ENCODE measurements around the gene FARP1. TPM values are rescaled to one million over a fixed set of nuclear protein-coding genes. Genes with fewer than 3 reads are reported as not detected.

The FARP1 gene
- total RNA-seq, 1 donor from 2014 or later: 14.7 TPM

DNA sequence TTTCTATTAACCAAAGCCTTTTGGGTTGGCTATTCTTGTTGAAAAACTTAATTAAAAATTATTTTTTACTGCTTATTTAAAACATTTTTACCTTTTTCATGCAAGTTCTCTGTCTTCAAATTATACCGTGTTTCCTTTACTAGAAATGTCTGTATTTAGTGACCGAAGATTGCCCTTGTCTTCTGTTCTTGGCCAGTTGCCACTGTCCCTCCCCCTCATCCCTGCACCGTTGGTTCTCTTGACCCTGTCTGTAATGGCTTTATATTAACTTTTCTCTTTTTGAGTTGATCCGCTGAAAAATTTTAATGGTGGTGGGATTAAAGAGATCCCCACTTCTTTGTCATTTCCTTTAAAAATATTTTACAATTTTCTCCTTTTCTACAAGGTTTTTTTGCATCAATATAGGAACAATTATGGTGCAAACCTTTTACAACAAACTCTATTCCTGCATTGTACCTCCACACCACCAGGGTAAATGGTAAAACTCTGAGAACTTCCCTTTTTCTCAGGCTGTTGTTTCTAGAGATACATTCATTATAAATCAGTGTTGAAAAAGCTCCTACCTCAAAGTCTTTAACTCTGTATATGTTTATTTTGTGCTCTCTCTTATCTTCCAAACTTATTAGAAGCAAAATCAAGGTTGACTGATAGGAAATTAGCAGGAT is 47.1 kb downstream of the FARP1 start:
- ATAC-seq (no peak), DNase-seq (ENCODE audit: missing footprints) (no peak)
- intact Hi-C loops (cut with DNase I): no loop called here

DNA sequence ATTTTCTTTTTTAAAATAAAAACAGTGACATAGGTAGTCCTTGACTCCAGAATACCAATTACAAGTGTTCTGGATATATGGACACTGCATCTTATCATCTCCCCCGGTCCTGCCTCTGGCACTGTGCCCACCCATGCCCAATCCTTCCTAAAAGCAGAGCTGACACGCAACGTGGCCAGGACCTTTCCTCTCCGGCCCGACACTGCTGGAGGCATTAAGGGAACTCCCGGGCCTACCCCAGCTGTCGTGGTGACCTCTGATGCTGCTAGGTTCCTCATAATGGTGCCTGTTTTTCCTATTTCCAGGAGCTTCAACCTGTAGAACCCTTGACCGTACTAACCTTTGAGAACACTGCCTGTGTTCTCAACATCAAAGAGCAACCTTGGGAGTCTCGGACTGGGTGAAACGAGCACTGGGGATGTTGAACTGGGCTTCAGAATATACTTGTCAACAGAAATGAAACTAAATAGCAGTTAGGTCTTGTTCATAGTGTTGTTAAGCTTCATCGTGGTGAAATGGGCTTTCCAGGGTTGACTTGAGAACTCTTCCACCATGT is 48.1 kb downstream of the FARP1 start:
- ATAC-seq: no peak
- intact Hi-C loops (cut with DNase I): no loop called here
- DNase-seq (ENCODE audit: missing footprints): no peak

GRCh38 chr13:98192008-98192407 is 49.1 kb downstream of the FARP1 start:
- intact Hi-C loops (cut with DNase I): no loop called here
- no peak for DNase-seq (ENCODE audit: missing footprints)
- no peak for ATAC-seq

DNA sequence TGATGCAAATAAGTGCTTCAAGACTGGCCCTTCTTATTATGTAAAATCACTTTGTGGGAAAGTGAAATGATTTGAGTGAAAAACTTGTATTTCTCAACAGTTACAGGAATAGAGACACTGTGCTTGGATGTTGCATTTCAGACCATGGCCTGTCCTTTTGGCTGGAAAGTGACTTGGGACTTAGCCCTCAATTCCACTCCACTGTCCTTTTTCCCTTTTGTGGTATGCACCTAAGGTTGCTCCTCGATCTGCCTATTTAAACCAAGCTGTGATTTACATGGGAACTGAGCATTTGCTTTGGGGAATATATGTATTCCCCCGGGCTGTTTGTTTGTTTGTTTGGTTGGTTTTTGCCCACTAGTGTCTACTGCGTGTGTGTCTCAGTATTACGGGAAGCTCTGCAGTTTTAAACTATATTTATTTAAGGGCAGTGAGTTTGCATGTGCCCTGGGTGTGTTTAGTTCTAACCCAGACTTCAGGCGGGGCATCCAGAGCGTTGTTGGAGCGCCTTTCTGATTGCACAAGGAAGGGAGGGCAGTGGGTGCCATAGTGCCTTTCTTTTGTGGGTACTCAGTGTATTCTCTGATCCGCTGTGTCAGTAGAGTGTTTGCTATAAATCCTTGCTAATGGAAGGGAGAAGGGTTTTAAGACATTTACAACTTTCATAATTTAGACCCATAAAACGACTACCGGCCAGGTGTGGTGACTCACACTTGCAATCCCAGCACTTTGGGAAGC is 52.3 kb downstream of the FARP1 start:
- DNase-seq (ENCODE audit: missing footprints): no peak
- intact Hi-C loops (cut with DNase I): no loop called here
- ATAC-seq: no peak

GRCh38 chr13:98198683-98199082 is 55.8 kb downstream of the FARP1 start:
- intact Hi-C loops (cut with DNase I): no loop called here
- ATAC-seq: no peak
- DNase-seq (ENCODE audit: missing footprints): no peak

DNA sequence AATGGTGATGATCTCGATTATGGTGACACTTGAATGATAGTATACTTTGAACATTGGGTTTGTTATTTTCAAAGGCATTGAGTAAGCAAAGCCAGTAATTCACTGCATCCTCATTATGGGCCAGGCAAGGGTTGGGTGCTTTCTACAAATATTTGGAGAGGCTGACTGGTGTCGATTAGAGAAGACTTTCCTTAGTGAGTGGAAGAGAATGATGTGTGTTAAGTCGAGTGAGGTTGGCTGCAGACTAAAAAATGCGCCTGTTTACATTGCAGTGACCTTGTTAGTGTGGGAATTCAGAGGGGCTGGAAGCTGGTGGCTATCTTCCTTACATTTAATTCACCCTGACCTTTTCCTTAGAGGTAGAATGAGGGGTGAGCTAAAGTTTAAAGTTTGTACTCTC is 56.6 kb downstream of the FARP1 start:
- intact Hi-C loops (cut with DNase I): no loop called here
- DNase-seq (ENCODE audit: missing footprints): no peak
- ATAC-seq: no peak

- DNase-seq (ENCODE audit: missing footprints): no peak
- intact Hi-C loops (cut with DNase I): no loop called here
- no peak for ATAC-seq
These were observed 57.5 kb downstream of the FARP1 start for GRCh38 chr13:98200211-98200878.

GRCh38 chr13:98201189-98201588 is 58.3 kb downstream of the FARP1 start:
- intact Hi-C loops (cut with DNase I): no loop called here

DNA sequence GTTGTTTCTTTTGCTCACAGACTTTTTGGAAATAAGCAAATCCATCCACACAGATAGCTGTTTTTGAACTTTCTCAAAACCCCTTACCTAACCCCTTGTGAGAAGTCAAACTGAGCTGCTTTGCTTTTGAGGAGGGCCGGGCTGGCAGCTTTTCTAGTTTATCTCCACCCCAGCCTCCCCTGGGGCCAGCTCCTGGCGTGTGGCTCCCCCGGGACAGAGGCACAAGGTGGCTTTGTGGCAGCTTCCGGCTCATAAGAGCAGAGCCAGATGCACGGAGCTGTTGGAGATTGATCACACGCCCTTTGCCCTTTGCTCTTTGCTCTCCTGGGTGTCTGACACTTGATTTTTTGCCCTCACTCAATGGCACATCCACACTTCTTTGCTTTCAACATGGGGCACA is 59.1 kb downstream of the FARP1 start:
- ATAC-seq: no peak
- DNase-seq (ENCODE audit: missing footprints): no peak
- intact Hi-C loops (cut with DNase I): no loop called here

More at GRCh38 chr13:98201189-98201588, 58.3 kb downstream of the FARP1 start:
- DNase-seq (ENCODE audit: missing footprints): no peak
- no peak for ATAC-seq

- intact Hi-C loops (cut with DNase I): no loop called here
- ATAC-seq (no peak), DNase-seq (ENCODE audit: missing footprints) (no peak)
These were observed 60.9 kb downstream of the FARP1 start for GRCh38 chr13:98203646-98204326.

- intact Hi-C loops (cut with DNase I): no loop called here
These were observed 61.7 kb downstream of the FARP1 start for GRCh38 chr13:98204546-98204945.

GRCh38 chr13:98206946-98207345 is 64.1 kb downstream of the FARP1 start:
- ATAC-seq (no peak), DNase-seq (ENCODE audit: missing footprints) (no peak)
- intact Hi-C loops (cut with DNase I): no loop called here

More at GRCh38 chr13:98204546-98204945, 61.7 kb downstream of the FARP1 start:
- ATAC-seq (no peak), DNase-seq (ENCODE audit: missing footprints) (no peak)

DNA sequence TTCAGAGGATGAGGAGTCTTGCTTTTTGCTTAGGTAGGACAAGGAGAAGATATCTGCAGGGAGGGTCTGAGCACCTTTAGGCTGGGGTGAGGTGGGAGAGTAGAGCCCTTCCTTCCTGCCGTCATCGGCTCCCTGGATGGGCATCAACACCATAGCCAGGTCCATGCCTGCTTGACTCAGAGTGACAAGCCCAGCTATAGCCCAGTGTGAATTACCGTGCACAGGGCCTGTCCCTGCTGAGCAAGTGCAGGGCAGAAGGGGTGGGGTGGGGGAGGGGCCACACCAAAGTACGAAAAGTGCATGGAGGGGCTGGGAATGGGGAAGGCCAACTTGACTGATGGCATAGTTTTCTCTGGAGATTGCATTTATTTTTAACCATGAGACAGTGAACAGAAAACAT is 64.5 kb downstream of the FARP1 start:
- DNase-seq (ENCODE audit: missing footprints) (no peak), ATAC-seq (no peak)
- intact Hi-C loops (cut with DNase I): no loop called here

DNA sequence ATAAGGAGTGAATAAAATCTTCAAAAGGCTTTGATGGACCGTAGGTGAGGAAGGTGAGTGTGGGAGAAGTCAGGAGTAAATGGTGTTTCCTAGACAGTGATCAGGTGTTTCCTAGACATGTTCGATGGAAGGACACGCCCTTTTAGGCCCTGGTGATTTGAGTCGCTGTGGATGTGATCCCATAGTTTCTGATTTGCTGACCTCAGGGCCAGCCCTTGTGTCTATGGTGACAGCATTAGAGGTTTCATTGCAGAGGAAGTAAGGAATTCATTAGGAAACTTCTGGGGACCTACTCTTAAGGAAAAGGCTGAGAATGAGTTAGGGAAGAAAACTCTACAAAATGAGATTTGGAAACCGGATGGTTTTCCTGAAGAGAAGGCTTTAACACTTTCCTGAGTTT is 65.7 kb downstream of the FARP1 start:
- DNase-seq (ENCODE audit: missing footprints) (no peak), ATAC-seq (no peak)
- intact Hi-C loops (cut with DNase I): no loop called here

DNA sequence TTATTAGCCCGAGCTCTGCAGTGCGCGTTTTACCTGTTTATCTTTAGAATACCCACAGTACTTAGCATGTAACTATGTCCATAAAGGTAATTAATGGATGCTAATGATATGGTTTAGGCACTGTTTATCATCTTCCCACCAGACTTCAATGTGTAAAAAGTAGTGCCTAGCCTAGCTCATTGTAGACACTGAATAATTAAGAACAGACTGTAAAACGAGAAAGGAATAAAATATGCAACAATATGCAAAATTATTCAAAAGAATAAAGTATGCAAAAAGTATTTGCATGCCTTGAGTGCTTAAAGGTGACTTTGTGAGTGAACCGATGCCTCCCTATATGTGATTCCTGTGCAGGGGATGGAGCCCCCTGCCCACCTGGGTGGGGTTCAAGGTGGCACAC is 69.9 kb downstream of the FARP1 start:
- no peak for ATAC-seq
- intact Hi-C loops (cut with DNase I): no loop called here
- DNase-seq (ENCODE audit: missing footprints): no peak

- no peak for DNase-seq (ENCODE audit: missing footprints)
- no peak for ATAC-seq
- intact Hi-C loops (cut with DNase I): no loop called here
These were observed 70.5 kb downstream of the FARP1 start for GRCh38 chr13:98213354-98213753.

DNA sequence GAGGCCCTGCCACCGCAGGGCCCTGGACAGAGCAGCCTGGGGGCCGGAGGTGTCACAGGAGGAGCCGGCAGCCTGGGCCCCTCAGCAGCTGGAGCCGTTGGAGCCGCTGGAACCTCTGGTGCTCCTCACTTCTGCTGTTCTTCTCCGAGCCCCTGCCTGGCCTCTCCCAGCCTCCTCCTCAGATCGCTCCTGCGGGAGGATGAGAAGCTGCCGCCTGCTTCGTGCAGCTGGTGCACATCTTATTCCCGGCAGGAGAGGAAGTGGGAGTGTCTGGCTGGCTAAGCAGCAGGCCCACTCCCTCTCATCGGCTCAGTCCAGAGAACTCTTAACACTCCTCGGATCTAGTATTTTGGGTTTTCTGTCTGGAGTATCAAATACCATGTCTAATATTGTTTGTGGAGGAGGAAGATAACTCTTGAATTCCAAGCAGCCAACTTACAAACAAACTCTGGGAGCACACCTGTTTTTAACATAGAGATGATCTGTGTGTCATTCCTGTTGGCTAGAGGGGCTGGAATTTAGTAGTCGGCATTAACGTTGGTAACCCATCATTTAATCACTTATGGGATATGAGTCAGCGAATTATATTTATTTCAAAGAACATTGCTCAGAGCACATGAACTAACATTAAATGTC is 71.2 kb downstream of the FARP1 start:
- intact Hi-C loops (cut with DNase I): no loop called here
- ATAC-seq: no peak

GRCh38 chr13:98214707-98215106 is 71.8 kb downstream of the FARP1 start:
- intact Hi-C loops (cut with DNase I): no loop called here
- no peak for DNase-seq (ENCODE audit: missing footprints)
- ATAC-seq: no peak

More for the DNA sequence above, 71.2 kb downstream of the FARP1 start:
- no peak for DNase-seq (ENCODE audit: missing footprints)

- ATAC-seq (no peak), DNase-seq (ENCODE audit: missing footprints) (no peak)
- intact Hi-C loops (cut with DNase I): no loop called here
These were observed 72.6 kb downstream of the FARP1 start for GRCh38 chr13:98215508-98215907.
